Measurements from ENCODE around the gene KDF1. TPM values are rescaled to one million over a fixed set of nuclear protein-coding genes. Genes with fewer than 3 reads are reported as not detected.

The KDF1 gene
- total RNA-seq, 1 experiment from 2014 or later, result 23.0 TPM

- TF ChIP-seq YY1 (IDR thresholded peaks at IDR 0.05; ENCODE audit: extremely low read depth, insufficient replicate concordance, low read depth, low read length) (peak; percentile 81), JUND (IDR thresholded peaks at IDR 0.05) (no peak), ELF1 (IDR thresholded peaks at IDR 0.05; ENCODE audit: borderline replicate concordance, low read depth) (peak; percentile 67; the same call in 1 of the 2 replicates), CEBPB (IDR thresholded peaks at IDR 0.05; ENCODE audit: low read depth) (no peak), EGR1 (IDR thresholded peaks at IDR 0.05; ENCODE audit: low read depth) (peak; percentile 88)
- TF ChIP-seq, protein P1, sequence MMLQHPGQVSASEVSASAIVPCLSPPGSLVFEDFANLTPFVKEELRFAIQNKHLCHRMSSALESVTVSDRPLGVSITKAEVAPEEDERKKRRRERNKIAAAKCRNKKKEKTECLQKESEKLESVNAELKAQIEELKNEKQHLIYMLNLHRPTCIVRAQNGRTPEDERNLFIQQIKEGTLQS (IDR thresholded peaks at IDR 0.05), result no peak
These were observed at the start of gene KDF1 (continued) for GRCh38 chr1:26959722-26960624.

DNA sequence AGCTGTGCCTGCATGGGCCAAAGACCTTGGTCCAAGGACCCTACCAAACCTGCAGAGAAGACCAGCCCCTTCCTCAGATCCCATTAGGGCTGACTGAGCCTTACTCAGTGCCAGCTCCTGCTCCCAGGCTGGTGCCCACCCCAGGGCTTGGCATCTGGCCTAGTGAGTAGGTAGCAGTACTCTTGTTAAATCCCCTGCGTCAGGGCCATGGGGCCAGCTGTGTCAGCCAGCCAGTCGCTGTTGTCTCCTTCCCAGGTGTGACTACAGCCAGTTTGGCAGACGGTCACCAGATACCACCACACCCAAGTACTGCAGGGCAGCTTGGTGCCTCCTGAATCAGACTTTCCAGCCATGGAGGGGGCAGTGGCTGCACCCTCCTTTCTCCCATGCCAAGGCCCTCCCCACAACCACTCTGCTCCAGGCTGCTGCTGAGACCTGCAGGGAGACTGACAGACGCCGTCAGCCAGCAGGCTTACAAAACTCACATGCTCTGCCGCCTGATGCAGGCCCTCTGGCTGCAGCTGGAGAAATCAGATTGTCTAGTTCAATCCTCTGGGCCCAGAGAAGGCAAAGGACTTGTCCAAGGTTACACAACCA lies 49.4 kb upstream of the KDF1 start:
- no TSS peak for BruUV-seq (replicated peaks)
- peak overlapping the region; percentile 81 for H3K4me2 ChIP-seq (ENCODE audit: low read length)
- H3K79me2 ChIP-seq (ENCODE audit: insufficient read depth, low read length), result no peaks in the 10 kb centered on the region; the same call in 1 of the 2 replicates
- TF ChIP-seq CTCF (IDR thresholded peaks at IDR 0.05 in 2 of 3, conservative IDR thresholded peaks at IDR 0.05 in 1 of 3; ENCODE audit: borderline replicate concordance in 1 of 3, insufficient read depth in 1 of 3, low read depth in 2 of 3, low read length in 2 of 3), result no peak
- no peak for TF ChIP-seq EZH2phosphoT487 (IDR thresholded peaks at IDR 0.05; ENCODE audit: borderline replicate concordance)
- no peaks in the 10 kb centered on the region for H3K9me3 ChIP-seq (ENCODE audit: control insufficient read depth in 1 of 2, insufficient read depth in 1 of 2, low read depth in 1 of 2, low read length in 2 of 2)
- H3K4me1 ChIP-seq (ENCODE audit: control insufficient read depth in 1 of 2, insufficient read depth in 2 of 2, low read length in 2 of 2), result peaks cover 64 to 86% of the 10 kb centered on the region in 2 experiments
- ChIA-PET POLR2A (interaction anchor here (0.8 to 1.6 kb wide), 4 partner anchors 9 to 382 kb away, joined by 3 to 5 read pairs (median 4); no protein-coding TSS in a partner anchor), CTCF (interaction anchor here (0.8 to 1.1 kb wide), 3 partner anchors 12 to 37 kb away, joined by 3 to 5 read pairs (median 3); no protein-coding TSS in a partner anchor), RAD21 (ENCODE audit: low non-redundant PET in 1 of 2, low total read pairs in 2 of 2, uncharacterized antibody in 2 of 2, unreplicated experiment in 2 of 2) (no interaction called here)
- H3K27ac ChIP-seq (ENCODE audit: low read depth, low read length), result peak overlapping the region; percentile 15; the same call in 1 of the 2 replicates
- intact Hi-C loops (cut with micrococcal nuclease), result no loop called here
- H3K4me3 ChIP-seq (replicated peaks in 1 of 2; ENCODE audit: low read depth in 1 of 2, low read length in 2 of 2), result peak overlapping the region in 1 of 2 experiments; percentile 3; a peak in 1 of 4 replicates
- H3K9ac ChIP-seq (ENCODE audit: low read length), result peak overlapping the region; percentile 62
- no peaks in the 10 kb centered on the region for H4K20me1 ChIP-seq (ENCODE audit: insufficient read depth)
- DNase-seq (ENCODE audit: low read depth, low spot score) (no peak), ATAC-seq (no peak)
- peaks cover 0 to 6% of the 10 kb centered on the region in 2 experiments; a peak in 1 of 4 replicates for H3K36me3 ChIP-seq (ENCODE audit: control insufficient read depth in 1 of 2, insufficient read depth in 2 of 2, low read length in 2 of 2)
- H2AFZ ChIP-seq (ENCODE audit: low read depth, low read length, poor library complexity, severe bottlenecking), result no peak overlapping the region
- no peaks in the 10 kb centered on the region for H3K27me3 ChIP-seq (ENCODE audit: insufficient read depth, low read length)
- H3K9me2 ChIP-seq (ENCODE audit: insufficient read depth), result no peaks in the 10 kb centered on the region
